ENCODE measurements around the gene CELSR1. TPM values are rescaled to one million over a fixed set of nuclear protein-coding genes. Genes with fewer than 3 reads are reported as not detected.

Gene CELSR1
- total RNA-seq, 1 experiment from 2014 or later, result 37.6 TPM

GRCh38 chr22:46372686-46373085, 164.7 kb downstream of the CELSR1 start:
- BruUV-seq (replicated peaks), result no TSS peak
- H3K27ac ChIP-seq, result no peak overlapping the region
- TF ChIP-seq CTCF (conservative IDR thresholded peaks at IDR 0.05) (no peak), EZH2 (IDR thresholded peaks at IDR 0.05; ENCODE audit: low read depth) (no peak)
- H3K36me3 ChIP-seq (ENCODE audit: low read depth), result peaks cover 10% of the 10 kb centered on the region
- no peak overlapping the region for H3K4me2 ChIP-seq
- H3K27me3 ChIP-seq (ENCODE audit: insufficient read depth, low read depth), result no peaks in the 10 kb centered on the region
- DNase-seq, result no peak
- no peaks in the 10 kb centered on the region for H4K20me1 ChIP-seq (ENCODE audit: insufficient read depth)
- ChIA-PET CTCF (no interaction called here), POLR2A (ENCODE audit: unreplicated experiment) (no interaction called here)
- no peaks in the 10 kb centered on the region for H3K9me2 ChIP-seq (ENCODE audit: insufficient read depth)
- no peaks in the 10 kb centered on the region for H3K9me3 ChIP-seq (ENCODE audit: insufficient read depth, low read depth)
- H3K79me2 ChIP-seq (ENCODE audit: low read depth), result peaks cover 10% of the 10 kb centered on the region; the same call in 1 of the 2 replicates
- H3K4me1 ChIP-seq (replicated peaks; ENCODE audit: insufficient read depth), result peaks cover 37% of the 10 kb centered on the region
- no peak overlapping the region for H3K4me3 ChIP-seq
- H2AFZ ChIP-seq, result no peak overlapping the region
- H3F3A ChIP-seq (ENCODE audit: insufficient read depth, low read depth), result peaks cover 24% of the 10 kb centered on the region
- intact Hi-C loops (cut with micrococcal nuclease; ENCODE audit: unreplicated experiment), result no loop called here

DNA sequence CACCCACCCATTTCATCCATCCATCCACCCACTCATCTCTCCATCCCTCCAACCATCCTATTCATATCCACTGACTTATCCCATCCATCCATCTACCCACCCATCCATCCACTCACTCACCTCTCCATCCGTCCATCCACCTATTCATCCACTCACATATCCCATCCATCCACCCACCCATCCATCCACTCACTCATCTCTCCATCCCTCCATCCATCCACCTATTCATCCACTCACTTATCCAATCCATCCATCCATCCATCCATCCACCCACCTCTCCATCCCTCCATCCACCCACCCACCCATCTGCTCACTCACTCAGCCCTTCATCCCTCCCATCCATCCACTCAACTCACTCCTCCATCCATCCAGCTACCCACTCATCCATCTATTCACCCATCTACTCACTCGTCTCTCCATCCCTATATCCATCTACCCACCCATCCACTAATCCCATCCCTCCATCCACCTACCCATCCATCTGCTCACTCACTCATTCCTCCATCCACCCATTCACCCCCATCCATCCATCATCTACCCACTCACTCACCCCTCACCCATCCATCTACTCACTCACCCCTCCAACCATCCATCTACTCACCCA, 165.7 kb downstream of the CELSR1 start:
- CTCF ChIA-PET, result no interaction called here
- Histone ChIP-seq H3K36me3 (ENCODE audit: low read depth) (peaks cover 10% of the 10 kb centered on the region), H2AFZ (no peak overlapping the region)

DNA sequence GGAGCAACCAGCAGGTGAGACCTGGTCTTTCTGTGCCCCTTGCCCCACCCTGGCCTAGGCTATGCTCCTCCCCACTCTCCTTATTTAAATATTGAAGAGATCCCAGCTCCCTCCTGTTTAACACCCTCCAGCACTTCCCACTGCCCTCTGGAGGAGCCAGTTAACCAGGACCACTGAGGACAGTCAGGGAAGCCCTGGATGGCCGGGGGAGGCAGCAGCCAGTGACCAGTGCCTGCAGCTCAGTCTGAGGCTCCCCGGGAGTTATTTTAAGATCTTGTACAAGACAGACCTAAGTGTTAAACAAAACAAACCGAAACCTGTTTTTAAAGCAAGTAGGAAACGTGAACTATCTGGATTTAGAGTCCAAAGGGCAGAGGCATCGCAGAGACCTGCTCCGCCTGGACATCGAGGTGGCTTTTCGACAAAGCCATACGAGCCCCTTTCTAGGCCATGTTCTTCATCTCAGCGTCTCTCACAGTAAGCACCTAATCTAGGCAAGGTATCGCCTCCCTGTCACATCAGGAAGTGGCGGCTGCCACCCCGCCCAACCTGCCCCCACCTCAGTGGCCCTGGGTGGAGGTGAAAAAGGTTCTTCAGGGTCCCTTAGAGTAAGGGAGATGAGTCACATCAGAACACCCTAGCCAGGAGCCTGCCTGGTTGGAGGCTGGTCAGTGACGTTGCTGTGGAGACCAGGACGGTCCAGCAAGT, 166.7 kb downstream of the CELSR1 start:
- no peak overlapping the region for H3K4me3 ChIP-seq
- no peaks in the 10 kb centered on the region for H4K20me1 ChIP-seq (ENCODE audit: insufficient read depth)
- peak in 1 of 2 experiments; percentile 73 for DNase-seq
- ChIA-PET POLR2A (ENCODE audit: unreplicated experiment) (no interaction called here), CTCF (no interaction called here)
- intact Hi-C loops (cut with micrococcal nuclease; ENCODE audit: unreplicated experiment), result no loop called here
- H3K36me3 ChIP-seq (ENCODE audit: low read depth), result peaks cover 1% of the 10 kb centered on the region
- H3K27ac ChIP-seq, result no peak overlapping the region
- no peaks in the 10 kb centered on the region for H3K9me3 ChIP-seq (ENCODE audit: insufficient read depth, low read depth)
- H3F3A ChIP-seq (ENCODE audit: insufficient read depth, low read depth), result peaks cover 11% of the 10 kb centered on the region
- peaks cover 3% of the 10 kb centered on the region; the same call in 1 of the 2 replicates for H3K79me2 ChIP-seq (ENCODE audit: low read depth)
- H3K9me2 ChIP-seq (ENCODE audit: insufficient read depth), result no peaks in the 10 kb centered on the region
- H3K27me3 ChIP-seq (ENCODE audit: insufficient read depth, low read depth), result no peaks in the 10 kb centered on the region
- BruUV-seq (replicated peaks), result no TSS peak
- TF ChIP-seq CTCF (conservative IDR thresholded peaks at IDR 0.05) (no peak), EZH2 (IDR thresholded peaks at IDR 0.05; ENCODE audit: low read depth) (no peak)
- no peak overlapping the region for H3K4me2 ChIP-seq
- H2AFZ ChIP-seq, result no peak overlapping the region
- H3K4me1 ChIP-seq (replicated peaks; ENCODE audit: insufficient read depth), result peaks cover 19% of the 10 kb centered on the region

More for the DNA sequence above, 165.7 kb downstream of the CELSR1 start:
- no peaks in the 10 kb centered on the region for H3K27me3 ChIP-seq (ENCODE audit: insufficient read depth, low read depth)
- POLR2A ChIA-PET (ENCODE audit: unreplicated experiment), result no interaction called here
- BruUV-seq (replicated peaks), result no TSS peak
- no peak overlapping the region for H3K27ac ChIP-seq
- peaks cover 29% of the 10 kb centered on the region for H3K4me1 ChIP-seq (replicated peaks; ENCODE audit: insufficient read depth)
- no peak overlapping the region for H3K4me3 ChIP-seq
- H3K79me2 ChIP-seq (ENCODE audit: low read depth), result peaks cover 6% of the 10 kb centered on the region; the same call in 1 of the 2 replicates
- intact Hi-C loops (cut with micrococcal nuclease; ENCODE audit: unreplicated experiment), result no loop called here
- H3K9me2 ChIP-seq (ENCODE audit: insufficient read depth), result no peaks in the 10 kb centered on the region
- no peak overlapping the region for H3K4me2 ChIP-seq
- TF ChIP-seq EZH2 (IDR thresholded peaks at IDR 0.05; ENCODE audit: low read depth) (no peak), CTCF (conservative IDR thresholded peaks at IDR 0.05) (no peak)
- H3K9me3 ChIP-seq (ENCODE audit: insufficient read depth, low read depth), result no peaks in the 10 kb centered on the region
- H4K20me1 ChIP-seq (ENCODE audit: insufficient read depth), result no peaks in the 10 kb centered on the region
- DNase-seq, result no peak
- H3F3A ChIP-seq (ENCODE audit: insufficient read depth, low read depth), result peaks cover 18% of the 10 kb centered on the region
